Choroid plexus epithelial cell (primary cell): ENCODE results near the gene F2R.
"Not testable (repeated sequence)": the region's sequence is repeated elsewhere in the genome, so short reads cannot be mapped to it uniquely, and the experiment has no call there.

Experiments
- DNase-seq: peaks from one replicate; pipeline ENCODE4 v3.0.0-alpha.2; 2010; ENCODE audit warnings: low read depth
- H3K4me3 ChIP-seq: 2 replicates; pipeline ENCODE4 v1.5.1; 2011; ENCODE audit warnings: low read depth, mild to moderate bottlenecking, control low read depth, low read length, moderate library complexity
- TF ChIP-seq, protein P1 (sequence below): conservative IDR thresholded peaks from 2 replicates; pipeline ENCODE4 v1.5.1; 2011; ENCODE audit warnings: low read depth, mild to moderate bottlenecking, control low read depth, inconsistent platforms, low read length, moderate library complexity

F2R gene

DNA sequence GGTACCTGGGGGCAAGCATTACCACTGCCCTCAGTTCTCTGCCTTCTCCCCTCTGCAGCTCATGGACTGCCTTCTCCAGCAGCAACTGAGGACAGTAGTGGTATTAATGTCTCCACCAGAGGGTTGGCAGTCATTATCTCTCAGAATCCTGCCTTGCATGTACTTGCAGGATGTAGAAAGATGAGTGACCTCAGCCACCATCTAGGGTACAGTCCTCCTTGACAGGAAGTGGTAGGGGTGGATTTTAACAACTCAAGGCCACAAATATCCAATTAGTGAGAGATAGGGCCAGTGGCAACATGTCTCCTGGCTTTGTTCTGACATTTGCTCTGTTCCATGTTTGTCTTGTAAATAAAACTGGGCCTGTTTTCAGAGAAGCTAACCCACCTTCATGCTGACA lies 47.2 kb downstream of the F2R start:
- TF ChIP-seq, protein P1, sequence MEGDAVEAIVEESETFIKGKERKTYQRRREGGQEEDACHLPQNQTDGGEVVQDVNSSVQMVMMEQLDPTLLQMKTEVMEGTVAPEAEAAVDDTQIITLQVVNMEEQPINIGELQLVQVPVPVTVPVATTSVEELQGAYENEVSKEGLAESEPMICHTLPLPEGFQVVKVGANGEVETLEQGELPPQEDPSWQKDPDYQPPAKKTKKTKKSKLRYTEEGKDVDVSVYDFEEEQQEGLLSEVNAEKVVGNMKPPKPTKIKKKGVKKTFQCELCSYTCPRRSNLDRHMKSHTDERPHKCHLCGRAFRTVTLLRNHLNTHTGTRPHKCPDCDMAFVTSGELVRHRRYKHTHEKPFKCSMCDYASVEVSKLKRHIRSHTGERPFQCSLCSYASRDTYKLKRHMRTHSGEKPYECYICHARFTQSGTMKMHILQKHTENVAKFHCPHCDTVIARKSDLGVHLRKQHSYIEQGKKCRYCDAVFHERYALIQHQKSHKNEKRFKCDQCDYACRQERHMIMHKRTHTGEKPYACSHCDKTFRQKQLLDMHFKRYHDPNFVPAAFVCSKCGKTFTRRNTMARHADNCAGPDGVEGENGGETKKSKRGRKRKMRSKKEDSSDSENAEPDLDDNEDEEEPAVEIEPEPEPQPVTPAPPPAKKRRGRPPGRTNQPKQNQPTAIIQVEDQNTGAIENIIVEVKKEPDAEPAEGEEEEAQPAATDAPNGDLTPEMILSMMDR, result no peak
- DNase-seq, result no peak
- H3K4me3 ChIP-seq, result no peak overlapping the region

DNA sequence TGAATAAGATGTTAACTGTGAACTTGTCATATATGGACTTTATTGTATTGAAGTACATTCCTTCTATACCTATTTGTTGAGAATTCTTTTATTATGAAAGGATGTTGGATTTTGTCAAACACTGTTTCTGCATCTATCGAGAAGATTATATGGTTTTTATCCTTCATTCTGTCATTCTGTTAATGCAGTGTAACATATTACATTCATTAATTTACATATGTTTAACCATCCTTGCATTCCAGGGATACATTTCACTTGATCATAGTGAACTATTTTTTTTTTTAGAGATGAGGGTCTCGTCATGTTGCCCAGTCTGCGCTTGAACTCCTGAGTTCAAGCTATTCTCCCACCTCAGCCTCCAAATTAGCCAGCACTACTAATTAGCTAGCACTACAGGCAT lies 48.4 kb downstream of the F2R start:
- H3K4me3 ChIP-seq, result no peak overlapping the region
- no peak for DNase-seq
- TF ChIP-seq, protein P1, result no peak

DNA sequence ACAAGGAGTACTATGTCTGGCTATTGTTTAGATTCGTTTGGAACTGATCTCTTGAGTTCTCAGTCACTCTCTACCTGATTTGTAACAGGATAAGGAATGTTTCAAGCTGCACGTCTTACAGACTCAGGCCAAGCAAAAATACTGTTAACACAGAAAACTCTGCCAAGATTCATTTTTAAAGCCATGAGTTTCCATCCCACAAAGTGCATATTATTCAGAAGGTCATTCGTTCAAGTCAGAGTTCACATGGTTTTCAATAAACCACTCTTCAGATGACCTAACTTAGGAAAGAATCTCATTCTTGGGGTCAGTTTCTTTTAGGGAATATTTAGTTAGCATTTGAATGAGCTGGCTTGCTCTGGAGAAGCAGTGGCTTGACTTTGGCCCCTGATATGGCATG lies 49.3 kb downstream of the F2R start:
- H3K4me3 ChIP-seq, result no peak overlapping the region
- TF ChIP-seq, protein P1, result no peak
- peak; percentile 91 for DNase-seq

DNA sequence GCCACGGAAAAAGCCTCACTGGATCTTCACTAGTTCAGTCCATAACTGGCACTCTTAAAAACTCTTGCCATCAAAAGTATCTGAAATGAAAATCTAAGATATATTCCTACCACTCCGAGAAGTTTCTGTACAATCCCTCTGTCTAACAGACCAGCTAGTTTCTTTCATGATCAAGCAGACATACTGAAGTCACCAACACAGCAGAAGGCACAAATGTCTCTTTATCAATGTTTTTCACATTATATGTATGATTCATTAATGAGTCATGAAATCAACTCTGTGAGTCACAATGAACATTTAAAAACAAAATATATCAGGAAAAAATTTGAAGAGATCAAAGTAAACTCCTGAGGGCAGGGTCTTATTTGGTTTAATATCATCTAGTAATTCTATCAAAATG lies 50.8 kb downstream of the F2R start:
- H3K4me3 ChIP-seq, result no peak overlapping the region
- DNase-seq, result peak; percentile 28

DNA sequence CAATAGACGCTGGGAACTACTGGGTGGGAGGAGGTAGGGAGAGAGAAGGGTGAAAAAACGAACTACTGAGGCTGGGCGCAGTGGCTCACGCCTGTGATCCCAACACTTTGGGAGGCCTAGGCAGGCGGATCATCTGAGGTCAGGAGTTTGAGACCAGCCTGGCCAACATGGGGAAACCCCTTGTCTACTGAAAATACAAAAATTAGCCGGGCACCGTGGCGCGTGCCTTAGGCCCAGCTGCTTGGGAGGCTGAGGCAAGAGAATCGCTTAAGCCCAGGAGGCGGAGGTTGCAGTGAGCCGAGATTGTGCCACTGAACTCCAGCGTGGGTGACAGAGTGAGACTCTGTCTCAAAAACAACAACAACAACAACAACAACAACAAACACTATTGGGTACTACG lies 55.1 kb downstream of the F2R start:
- not testable (repeated sequence) for H3K4me3 ChIP-seq, DNase-seq

More for the DNA sequence above, 50.8 kb downstream of the F2R start:
- TF ChIP-seq, protein P1, result no peak

DNA sequence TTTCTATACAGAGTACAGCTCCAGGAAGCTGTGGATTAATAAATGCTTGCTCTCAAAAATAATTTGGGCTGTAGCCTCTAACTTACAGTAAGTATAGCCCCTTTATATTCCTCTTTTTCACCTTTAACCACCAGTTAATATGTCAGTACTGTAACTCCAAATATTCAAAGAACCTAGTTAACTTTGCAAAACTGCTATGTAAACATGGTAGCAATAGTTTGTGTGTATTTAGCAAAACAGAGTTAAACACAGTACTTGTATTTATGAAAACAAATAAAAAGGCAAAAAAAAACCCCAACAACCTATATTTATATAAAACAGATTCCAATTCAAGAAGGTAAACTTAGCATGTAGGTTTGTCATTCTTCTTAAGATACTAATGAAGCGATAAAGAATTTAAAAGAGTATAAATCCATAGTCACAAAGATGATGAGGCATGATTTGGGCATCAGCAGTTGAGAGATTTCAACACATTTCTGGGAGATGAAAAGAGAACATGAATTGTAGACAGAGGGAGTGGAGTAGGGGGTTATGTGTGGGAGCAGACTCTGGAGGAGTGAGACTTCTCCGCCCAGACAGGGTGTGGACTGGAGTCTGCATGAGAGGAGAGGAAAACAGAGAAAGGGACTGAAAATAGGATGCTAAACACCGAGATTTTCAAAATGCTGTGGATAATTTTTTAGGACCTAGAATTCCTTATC lies 55.9 kb downstream of the F2R start:
- DNase-seq, result peak; percentile 49
- TF ChIP-seq, protein P1, result no peak
- H3K4me3 ChIP-seq, result no peak overlapping the region

DNA sequence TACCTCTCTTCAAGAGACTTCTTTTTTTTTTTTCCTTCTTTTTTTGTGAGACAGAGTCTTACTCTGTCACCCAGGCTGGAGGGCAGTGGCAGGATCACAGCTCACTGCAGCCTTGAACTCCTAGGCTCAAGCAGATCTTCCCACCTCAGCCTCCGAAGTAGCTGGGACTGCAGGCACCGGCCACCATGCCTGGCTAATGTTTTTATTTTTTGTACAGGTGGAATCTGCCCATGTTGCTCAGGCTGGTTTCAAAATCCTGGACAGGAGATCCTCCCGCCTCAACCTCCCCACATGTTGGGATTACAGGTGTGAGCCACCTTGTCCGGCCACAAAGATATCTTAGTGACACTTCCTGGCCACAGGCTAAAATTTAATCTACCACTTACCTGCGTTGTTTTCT lies 60.0 kb downstream of the F2R start:
- no peak for DNase-seq
- TF ChIP-seq, protein P1, result no peak
- H3K4me3 ChIP-seq, result no peak overlapping the region

DNA sequence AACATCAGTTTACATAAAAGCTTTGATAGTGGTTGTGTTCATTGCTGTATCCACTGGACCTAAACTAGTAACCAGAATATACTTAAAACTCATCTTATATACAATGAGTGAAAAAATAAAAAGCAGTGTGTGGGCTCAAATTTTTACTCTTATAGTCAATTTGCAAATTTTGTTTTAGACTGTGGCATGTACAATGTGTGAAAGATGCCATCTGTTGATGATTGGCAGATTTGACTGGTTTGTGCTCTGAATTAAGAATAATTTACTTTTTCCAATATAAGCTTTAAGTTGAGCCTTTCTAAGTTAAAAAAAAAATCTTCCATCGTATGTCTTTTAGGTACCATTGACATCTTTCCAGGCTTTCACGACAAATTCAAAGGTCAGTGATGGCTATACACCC lies 60.5 kb downstream of the F2R start:
- no peak for DNase-seq
- H3K4me3 ChIP-seq, result no peak overlapping the region
- TF ChIP-seq, protein P1, result no peak

DNA sequence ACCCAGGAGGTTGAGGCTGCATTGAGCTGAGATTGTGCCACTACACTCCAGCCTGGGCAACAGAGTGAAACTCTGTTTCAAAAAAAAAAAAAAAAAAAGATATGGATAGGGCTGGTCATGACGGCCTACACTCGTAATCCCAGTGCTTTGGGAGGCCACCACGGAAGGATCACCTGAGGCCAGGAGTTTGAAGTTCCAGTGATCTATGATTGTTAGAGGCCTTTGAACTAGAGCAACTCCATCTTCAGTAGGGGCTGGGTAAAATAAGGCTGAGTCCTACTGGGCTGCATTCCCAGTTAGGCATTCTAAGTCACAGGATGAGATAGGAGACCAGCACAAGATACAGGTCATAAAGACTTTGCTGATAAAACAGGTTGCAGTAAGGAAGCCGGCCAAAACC lies 64.7 kb downstream of the F2R start:
- not testable (repeated sequence) for H3K4me3 ChIP-seq, DNase-seq
